Fibroblast of lung (primary cell): ENCODE measurements around the gene ATP1A3. TPM values are rescaled to one million over a fixed set of nuclear protein-coding genes. Genes with fewer than 3 reads are reported as not detected.

Source experiments
- DNase-seq, 2 donors: peaks; one replicate each; pipeline versions ENCODE4 v3.0.0 to v3.0.0-alpha.2; 2010; ENCODE audit warnings: low read depth in 2 of 2
- H2AFZ ChIP-seq: 2 replicates; pipeline ENCODE4 v1.5.1; 2012; ENCODE audit warnings: low read length, control low read depth, inconsistent platforms
- H3K27ac ChIP-seq: 2 replicates; pipeline ENCODE4 v1.5.1; 2011; ENCODE audit warnings: low read length, control low read depth; ENCODE audit not compliant: insufficient read depth
- H3K27me3 ChIP-seq: 2 replicates; pipeline ENCODE4 v1.5.1; 2011; ENCODE audit warnings: mild to moderate bottlenecking, low read length; ENCODE audit not compliant: control insufficient read depth, insufficient read depth
- H3K36me3 ChIP-seq: 2 replicates; pipeline ENCODE4 v1.5.1; 2011; ENCODE audit warnings: low read length; ENCODE audit not compliant: control insufficient read depth, insufficient read depth
- H3K4me1 ChIP-seq: 2 replicates; pipeline ENCODE4 v1.5.1; 2011; ENCODE audit warnings: low read length; ENCODE audit not compliant: control insufficient read depth, insufficient read depth; ENCODE audit errors: extremely low read depth
- H3K4me2 ChIP-seq: 2 replicates; pipeline ENCODE4 v1.5.1; 2011; ENCODE audit warnings: low read length, control low read depth; ENCODE audit not compliant: insufficient read depth; ENCODE audit errors: extremely low read depth
- H3K4me3 ChIP-seq, 4 experiments: fragments of 200-600 bp in 1 of 4; sonication (generic) in 1 of 4; replicated peaks in 1 of 4; 2 replicates each; pipeline ENCODE4 v1.5.1; 2011 to 2016; ENCODE audit warnings: low read length in 4 of 4, low read depth in 3 of 4, mild to moderate bottlenecking in 3 of 4, control low read depth in 2 of 4, inconsistent platforms in 1 of 4, mixed read lengths in 1 of 4; ENCODE audit not compliant: insufficient read depth in 1 of 4; ENCODE audit errors: control extremely low read depth in 1 of 4
- H3K79me2 ChIP-seq: 2 replicates; pipeline ENCODE4 v1.5.1; 2012; ENCODE audit warnings: mild to moderate bottlenecking, low read length, inconsistent platforms; ENCODE audit not compliant: control insufficient read depth, insufficient read depth
- H3K9ac ChIP-seq: 2 replicates; pipeline ENCODE4 v1.5.1; 2011; ENCODE audit warnings: mild to moderate bottlenecking, low read length, control low read depth; ENCODE audit not compliant: insufficient read depth
- H3K9me3 ChIP-seq: 2 replicates; pipeline ENCODE4 v1.5.1; 2012; ENCODE audit warnings: low read depth, low read length; ENCODE audit not compliant: control insufficient read depth, insufficient read depth
- H4K20me1 ChIP-seq: 2 replicates; pipeline ENCODE4 v1.5.1; 2011; ENCODE audit warnings: low read length; ENCODE audit not compliant: control insufficient read depth, insufficient read depth; ENCODE audit errors: extremely low read depth
- CTCF ChIP-seq, 2 donors: IDR thresholded peaks in 1 of 2; conservative IDR thresholded peaks in 1 of 2; 1 replicate in 1 of 2; 2 replicates in 1 of 2; pipeline ENCODE4 v1.5.1; 2011 to 2012; ENCODE audit warnings: low read length in 2 of 2, control low read depth in 1 of 2, inconsistent platforms in 1 of 2, low read depth in 1 of 2, mild to moderate bottlenecking in 1 of 2
- EZH2 ChIP-seq: IDR thresholded peaks from 2 replicates; pipeline ENCODE4 v1.5.1; 2012; ENCODE audit warnings: low read length, control low read depth, mild to moderate bottlenecking; ENCODE audit errors: missing control alignments
- polyA plus RNA-seq, 2 donors: library from polyadenylated mRNA; depleted of rRNA in 1 of 2; stranded (reverse) in 1 of 2; unstranded in 1 of 2; fragments of >200 nt; gene quantifications; 2 replicates each; pipeline ENCODE4 v1.2.1, GENCODE V29; 2011 to 2012; ENCODE audit warnings: missing spikeins in 1 of 2
- total RNA-seq: library from RNA; depleted of rRNA; stranded (reverse); fragments of >200 nt; gene quantifications from 2 replicates; pipeline ENCODE4 v1.2.1, GENCODE V29; 2014

Gene ATP1A3
- total and polyA plus RNA-seq, 2 donors (not counting 1 experiment from before 2014, with no cell fraction given), result 0.17 TPM; not detected in 1

- DNase-seq, result no peak
- no peaks in the 10 kb centered on the region for H4K20me1 ChIP-seq
These were observed 52.4 kb downstream of the ATP1A3 start for GRCh38 chr19:41941410-41942202.

GRCh38 chr19:41940731-41941409 lies 53.2 kb downstream of the ATP1A3 start:
- peak overlapping the region; percentile 38 to 60 (median 48) for H3K4me3 ChIP-seq
- peak overlapping the region; percentile 29 for H2AFZ ChIP-seq

More at GRCh38 chr19:41941410-41942202, 52.4 kb downstream of the ATP1A3 start:
- no peaks in the 10 kb centered on the region for H3K36me3 ChIP-seq
- no peak overlapping the region for H3K4me3 ChIP-seq
- no peak for TF ChIP-seq EZH2
- no peak for TF ChIP-seq CTCF (conservative IDR thresholded peaks at IDR 0.05 in 1 of 2, IDR thresholded peaks at IDR 0.05 in 1 of 2; ENCODE audit: low read depth in 1 of 2, low read length in 2 of 2)
- no peak overlapping the region for H3K9ac ChIP-seq
- H3K4me1 ChIP-seq, result no peaks in the 10 kb centered on the region
- H2AFZ ChIP-seq, result no peak overlapping the region
- no peaks in the 10 kb centered on the region for H3K79me2 ChIP-seq
- H3K9me3 ChIP-seq, result no peaks in the 10 kb centered on the region
- H3K27me3 ChIP-seq, result peaks cover 4% of the 10 kb centered on the region
- H3K27ac ChIP-seq, result no peak overlapping the region
- H3K4me2 ChIP-seq, result no peak overlapping the region

More at GRCh38 chr19:41940731-41941409, 53.2 kb downstream of the ATP1A3 start:
- H3K27me3 ChIP-seq, result peaks cover 6% of the 10 kb centered on the region
- no peak for TF ChIP-seq CTCF (conservative IDR thresholded peaks at IDR 0.05 in 1 of 2, IDR thresholded peaks at IDR 0.05 in 1 of 2; ENCODE audit: low read depth in 1 of 2, low read length in 2 of 2)
- no peak for TF ChIP-seq EZH2
- H3K4me2 ChIP-seq, result peak overlapping the region; percentile 68
- no peaks in the 10 kb centered on the region for H3K79me2 ChIP-seq
- H4K20me1 ChIP-seq, result no peaks in the 10 kb centered on the region
- no peaks in the 10 kb centered on the region for H3K9me3 ChIP-seq
- H3K9ac ChIP-seq, result peak overlapping the region; percentile 16
- H3K4me1 ChIP-seq, result peaks cover 7% of the 10 kb centered on the region
- H3K27ac ChIP-seq, result no peak overlapping the region
- no peak for DNase-seq
- no peaks in the 10 kb centered on the region for H3K36me3 ChIP-seq
